Nephron (organoid): ENCODE measurements around the gene DGKI.

Experiments
- H3K27ac Mint-ChIP-seq, 3 experiments: 2 replicates each; pipeline ENCODE4 v1.8.0; 2020; ENCODE audit warnings: mixed read lengths in 3 of 3, mild to moderate bottlenecking in 2 of 3, moderate library complexity in 1 of 3
- H3K27me3 Mint-ChIP-seq: 2 replicates; pipeline ENCODE4 v1.8.0; 2021; ENCODE audit warnings: low read depth, mild to moderate bottlenecking, moderate library complexity, mixed read lengths
- H3K36me3 Mint-ChIP-seq: 2 replicates; pipeline ENCODE4 v1.8.0; 2020; ENCODE audit warnings: low read depth, mixed read lengths
- H3K4me1 Mint-ChIP-seq: 2 replicates; pipeline ENCODE4 v1.8.0; 2020; ENCODE audit warnings: mixed read lengths
- H3K4me3 Mint-ChIP-seq, 3 experiments: 2 replicates each; pipeline ENCODE4 v1.8.0; 2020; ENCODE audit warnings: mild to moderate bottlenecking in 3 of 3, mixed read lengths in 3 of 3, moderate library complexity in 2 of 3
- H3K9me3 Mint-ChIP-seq: 2 replicates; pipeline ENCODE4 v1.8.0; 2020; ENCODE audit warnings: mixed read lengths
- TF ChIP-seq, protein P1 (sequence below), 3 experiments: fragments of 200-600 bp; sonication (generic); IDR thresholded peaks; one replicate each; pipeline ENCODE4 v1.5.0; 2021; ENCODE audit warnings: antibody characterized with exemption in 3 of 3; ENCODE audit not compliant: unreplicated experiment in 3 of 3

Gene DGKI

DNA sequence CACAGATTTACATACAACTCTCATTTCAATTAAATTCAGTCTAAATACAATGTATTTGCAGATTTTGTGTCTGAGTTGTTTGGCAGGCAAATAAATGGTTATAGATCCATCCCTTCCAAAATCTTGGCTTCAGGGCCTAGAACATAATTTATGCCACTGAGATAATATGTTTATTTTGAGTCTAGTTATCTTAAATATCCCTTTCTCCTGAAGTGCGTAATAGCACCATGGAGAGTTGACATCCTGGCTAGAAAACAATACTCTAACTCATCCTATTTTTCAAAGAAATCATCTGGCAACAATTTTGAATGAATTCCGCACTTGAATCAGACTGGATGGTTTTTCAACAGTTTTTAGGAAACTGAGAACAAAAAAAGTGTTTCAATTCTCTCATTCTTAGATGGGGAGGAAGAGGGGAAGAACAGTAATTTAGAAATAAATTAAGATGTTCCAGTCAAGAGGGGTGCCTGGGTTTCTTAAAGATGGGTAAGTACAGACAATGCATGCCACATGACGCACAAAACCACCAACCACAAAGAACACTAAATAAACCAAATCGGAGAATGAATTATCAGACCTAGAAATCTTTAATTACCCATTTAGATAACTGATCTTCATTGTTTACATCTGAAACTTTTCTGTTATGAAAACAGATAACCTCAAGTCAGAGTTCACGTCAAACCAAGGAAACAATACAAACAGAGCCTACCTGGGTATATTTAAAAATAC, 274.6 kb downstream of the DGKI start:
- TF ChIP-seq, protein P1, sequence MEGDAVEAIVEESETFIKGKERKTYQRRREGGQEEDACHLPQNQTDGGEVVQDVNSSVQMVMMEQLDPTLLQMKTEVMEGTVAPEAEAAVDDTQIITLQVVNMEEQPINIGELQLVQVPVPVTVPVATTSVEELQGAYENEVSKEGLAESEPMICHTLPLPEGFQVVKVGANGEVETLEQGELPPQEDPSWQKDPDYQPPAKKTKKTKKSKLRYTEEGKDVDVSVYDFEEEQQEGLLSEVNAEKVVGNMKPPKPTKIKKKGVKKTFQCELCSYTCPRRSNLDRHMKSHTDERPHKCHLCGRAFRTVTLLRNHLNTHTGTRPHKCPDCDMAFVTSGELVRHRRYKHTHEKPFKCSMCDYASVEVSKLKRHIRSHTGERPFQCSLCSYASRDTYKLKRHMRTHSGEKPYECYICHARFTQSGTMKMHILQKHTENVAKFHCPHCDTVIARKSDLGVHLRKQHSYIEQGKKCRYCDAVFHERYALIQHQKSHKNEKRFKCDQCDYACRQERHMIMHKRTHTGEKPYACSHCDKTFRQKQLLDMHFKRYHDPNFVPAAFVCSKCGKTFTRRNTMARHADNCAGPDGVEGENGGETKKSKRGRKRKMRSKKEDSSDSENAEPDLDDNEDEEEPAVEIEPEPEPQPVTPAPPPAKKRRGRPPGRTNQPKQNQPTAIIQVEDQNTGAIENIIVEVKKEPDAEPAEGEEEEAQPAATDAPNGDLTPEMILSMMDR (IDR thresholded peaks at IDR 0.05; ENCODE audit: unreplicated experiment in 3 of 3), result no peak
- H3K27me3 Mint-ChIP-seq, result no peaks in the 10 kb centered on the region
- H3K9me3 Mint-ChIP-seq, result no peaks in the 10 kb centered on the region
- no peaks in the 10 kb centered on the region for H3K36me3 Mint-ChIP-seq
- peak overlapping the region in 2 of 3 experiments; percentile 34 to 61 for H3K27ac Mint-ChIP-seq
- H3K4me1 Mint-ChIP-seq, result peaks cover 10% of the 10 kb centered on the region
- H3K4me3 Mint-ChIP-seq, result no peak overlapping the region

DNA sequence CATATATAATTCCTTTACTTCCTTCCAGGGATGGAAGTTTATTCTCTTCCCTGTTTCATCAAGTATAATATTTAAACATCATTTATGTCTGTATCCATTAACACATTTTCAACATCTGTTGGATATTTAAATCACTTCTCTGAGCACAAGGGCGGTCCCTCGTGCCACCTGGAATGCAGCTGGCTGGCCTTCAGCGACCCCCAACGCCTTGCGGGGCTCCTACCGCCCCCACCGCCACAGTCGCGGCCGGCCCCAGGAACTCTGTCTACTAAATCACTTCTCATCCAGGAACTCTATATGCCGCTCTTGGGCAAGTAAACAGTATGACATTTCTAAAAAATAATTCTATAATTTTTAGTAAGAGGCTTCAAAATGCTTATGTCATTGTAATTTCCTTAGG, 282.1 kb downstream of the DGKI start:
- TF ChIP-seq, protein P1 (IDR thresholded peaks at IDR 0.05; ENCODE audit: unreplicated experiment in 3 of 3), result no peak
- Mint-ChIP-seq H3K27me3 (no peaks in the 10 kb centered on the region), H3K27ac (no peak overlapping the region), H3K4me1 (no peaks in the 10 kb centered on the region), H3K36me3 (no peaks in the 10 kb centered on the region), H3K4me3 (no peak overlapping the region), H3K9me3 (peaks cover 16% of the 10 kb centered on the region)

DNA sequence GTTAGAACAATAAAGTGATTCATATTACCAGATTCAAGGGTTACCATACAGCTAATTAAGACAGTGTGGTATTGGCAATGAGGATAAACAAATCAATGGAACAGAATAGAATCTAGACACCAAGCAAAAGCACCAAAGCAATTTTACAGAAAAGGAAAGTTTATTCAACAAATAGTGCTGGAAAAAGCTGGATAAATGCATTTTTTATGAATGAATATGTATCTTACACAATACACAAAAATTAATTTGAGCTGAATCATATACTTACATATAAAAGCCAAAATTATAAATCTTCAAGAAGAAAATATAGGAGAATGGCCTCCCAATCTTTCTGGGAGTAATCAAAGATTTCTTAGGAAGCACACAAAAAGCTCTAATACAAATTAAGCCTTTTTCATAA, 282.8 kb downstream of the DGKI start:
- Mint-ChIP-seq H3K27ac (no peak overlapping the region), H3K27me3 (no peaks in the 10 kb centered on the region), H3K36me3 (no peaks in the 10 kb centered on the region), H3K4me3 (no peak overlapping the region), H3K4me1 (no peaks in the 10 kb centered on the region), H3K9me3 (peaks cover 16% of the 10 kb centered on the region)
- TF ChIP-seq, protein P1 (IDR thresholded peaks at IDR 0.05; ENCODE audit: unreplicated experiment in 3 of 3), result no peak

DNA sequence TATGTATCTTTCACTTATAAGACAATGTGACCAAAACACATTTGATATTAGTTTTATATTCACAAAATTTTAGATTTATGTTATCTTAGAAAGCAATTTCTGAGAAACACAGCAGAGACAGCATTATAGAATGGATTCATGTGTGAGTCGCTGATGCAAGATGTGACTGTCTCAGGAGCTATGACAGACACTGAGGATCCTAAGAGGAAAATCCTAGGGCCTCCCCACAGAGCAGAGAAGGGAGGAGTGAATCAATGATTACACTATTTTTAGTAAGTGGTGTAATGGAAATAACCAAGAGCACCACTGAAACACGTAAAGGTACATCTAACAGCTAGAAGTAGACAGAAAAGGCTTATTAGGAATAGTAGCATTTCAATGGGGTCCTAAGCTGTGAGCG, 299.3 kb downstream of the DGKI start:
- Mint-ChIP-seq H3K27ac (no peak overlapping the region), H3K4me1 (peaks cover 10% of the 10 kb centered on the region), H3K27me3 (no peaks in the 10 kb centered on the region), H3K36me3 (no peaks in the 10 kb centered on the region), H3K9me3 (no peaks in the 10 kb centered on the region), H3K4me3 (no peak overlapping the region)
- TF ChIP-seq, protein P1 (IDR thresholded peaks at IDR 0.05; ENCODE audit: unreplicated experiment in 3 of 3), result no peak

DNA sequence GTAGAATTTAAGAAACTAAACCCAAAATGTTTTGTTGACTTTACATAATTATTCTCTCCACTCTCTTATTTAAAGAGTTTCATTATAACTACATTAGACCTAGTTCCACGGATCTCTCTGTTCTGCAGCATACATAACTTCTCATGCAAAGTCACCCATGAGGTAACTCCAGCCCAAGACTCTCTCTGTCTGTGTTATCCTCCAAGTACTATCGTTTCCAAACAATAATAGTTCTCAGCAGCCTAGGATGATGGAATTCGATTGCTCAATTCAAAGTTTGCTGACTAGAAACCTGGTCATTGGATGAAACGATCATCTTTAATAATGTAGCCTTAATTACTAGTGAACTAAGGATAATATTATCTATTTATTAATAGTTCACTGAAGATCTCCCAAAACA, 300.1 kb downstream of the DGKI start:
- Mint-ChIP-seq H3K27ac (no peak overlapping the region), H3K4me3 (no peak overlapping the region), H3K9me3 (no peaks in the 10 kb centered on the region), H3K4me1 (peaks cover 10% of the 10 kb centered on the region), H3K27me3 (no peaks in the 10 kb centered on the region), H3K36me3 (no peaks in the 10 kb centered on the region)
- TF ChIP-seq, protein P1 (IDR thresholded peaks at IDR 0.05; ENCODE audit: unreplicated experiment in 3 of 3), result no peak

DNA sequence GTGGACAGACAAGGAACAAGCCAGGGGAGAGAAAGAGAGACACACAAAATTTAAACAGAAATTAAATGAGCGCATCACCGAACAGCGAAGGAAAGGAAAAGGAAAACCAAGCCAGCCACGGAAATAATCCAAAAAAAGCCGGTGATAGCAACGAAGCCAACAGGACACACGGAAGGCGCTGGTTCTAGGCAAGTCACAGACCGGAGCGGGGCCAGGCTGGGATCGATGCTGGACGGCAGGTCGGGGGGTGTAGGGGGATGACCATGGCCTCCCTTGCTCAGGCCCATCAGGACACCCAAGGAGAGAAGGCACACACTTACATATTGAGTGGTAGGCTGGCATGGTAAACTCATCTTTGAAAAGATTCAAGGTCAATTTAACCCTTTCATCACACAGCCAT, 300.8 kb downstream of the DGKI start:
- Mint-ChIP-seq H3K4me1 (peaks cover 10% of the 10 kb centered on the region), H3K27me3 (no peaks in the 10 kb centered on the region), H3K4me3 (no peak overlapping the region), H3K27ac (peak overlapping the region in 2 of 3 experiments; percentile 22 to 36), H3K36me3 (no peaks in the 10 kb centered on the region), H3K9me3 (no peaks in the 10 kb centered on the region)
- TF ChIP-seq, protein P1 (IDR thresholded peaks at IDR 0.05; ENCODE audit: unreplicated experiment in 3 of 3), result no peak
